GM18520 (cell line): ENCODE measurements around the gene PPP4C.

Experiments used
- ATAC-seq: cut with Tn5 transposase; IDR thresholded peaks from one replicate; pipeline ENCODE4 v1.9.1; 2021; ENCODE audit not compliant: unreplicated experiment

PPP4C gene

DNA sequence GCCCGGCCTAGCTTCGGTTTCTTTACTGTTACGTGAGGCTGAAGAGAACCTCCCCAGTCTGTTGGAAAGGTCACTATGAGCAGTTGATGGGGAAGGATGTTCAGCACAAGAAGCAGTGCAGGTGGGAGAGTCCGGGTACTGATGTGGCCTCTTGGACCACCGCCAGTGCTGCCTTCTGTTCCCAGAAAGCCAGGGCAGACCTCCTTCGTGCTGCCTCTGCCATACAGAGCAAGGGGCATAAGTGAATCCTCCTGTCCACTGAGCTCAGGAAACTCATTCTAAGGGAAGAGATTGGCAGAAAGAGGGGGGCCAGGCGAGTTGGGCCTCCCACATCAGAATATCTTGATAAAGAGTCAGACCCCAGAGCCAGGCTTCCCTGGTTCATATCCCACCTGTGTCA is 3.7 kb downstream of the PPP4C start:
- ATAC-seq: no peak

DNA sequence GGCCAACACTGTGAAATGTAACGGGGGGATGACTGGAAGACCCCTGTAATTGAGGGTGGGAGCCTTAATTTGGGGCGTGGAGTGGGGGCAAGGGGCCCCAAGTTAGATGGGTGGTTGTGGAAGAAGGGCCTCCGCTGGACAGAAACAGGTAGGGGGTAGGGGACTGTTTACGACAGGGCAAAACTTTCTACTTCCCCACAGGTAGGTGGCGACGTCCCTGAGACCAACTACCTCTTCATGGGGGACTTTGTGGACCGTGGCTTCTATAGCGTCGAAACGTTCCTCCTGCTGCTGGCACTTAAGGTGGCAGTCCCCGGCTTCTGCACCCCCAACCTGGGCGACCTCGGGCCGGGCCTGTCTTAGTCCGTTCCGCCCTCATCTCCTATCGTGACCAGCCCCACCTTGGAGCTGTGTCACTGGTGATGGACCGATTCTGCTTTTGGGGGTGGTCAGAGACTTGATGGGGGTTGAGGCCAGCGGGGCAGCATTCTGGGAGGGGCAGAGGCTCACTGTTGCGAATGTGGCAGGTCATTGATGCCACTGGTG is 6.8 kb downstream of the PPP4C start:
- ATAC-seq: no peak

DNA sequence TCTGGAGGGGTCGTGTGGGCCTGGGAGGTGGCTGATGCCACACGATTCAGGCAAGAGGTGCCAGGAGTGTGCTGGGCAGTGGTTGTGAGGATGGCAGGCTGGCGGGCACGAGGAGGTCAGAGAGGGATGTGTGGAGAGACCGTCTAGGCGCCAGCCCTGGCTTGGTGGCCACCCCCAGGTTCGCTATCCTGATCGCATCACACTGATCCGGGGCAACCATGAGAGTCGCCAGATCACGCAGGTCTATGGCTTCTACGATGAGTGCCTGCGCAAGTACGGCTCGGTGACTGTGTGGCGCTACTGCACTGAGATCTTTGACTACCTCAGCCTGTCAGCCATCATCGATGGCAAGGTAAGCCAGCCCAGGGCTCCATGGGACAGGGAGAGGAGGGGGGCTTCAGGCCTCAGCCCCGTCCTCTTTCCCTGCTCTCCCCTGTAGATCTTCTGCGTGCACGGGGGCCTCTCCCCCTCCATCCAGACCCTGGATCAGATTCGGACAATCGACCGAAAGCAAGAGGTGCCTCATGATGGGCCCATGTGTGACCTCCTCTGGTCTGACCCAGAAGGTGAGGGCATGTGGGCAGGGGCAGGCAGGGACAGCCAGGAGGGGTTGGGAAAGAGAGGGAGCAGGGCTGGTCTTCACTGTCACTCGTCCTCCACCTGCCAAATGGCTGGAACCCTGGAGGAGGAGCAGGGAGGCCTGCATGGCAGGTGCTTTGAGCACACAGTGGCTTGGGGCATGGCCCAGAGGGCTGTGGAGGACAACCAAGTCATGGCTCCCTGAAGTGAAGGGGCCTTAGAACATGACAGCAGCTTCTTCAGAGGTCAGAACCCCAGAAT is 7.6 kb downstream of the PPP4C start:
- ATAC-seq: no peak

DNA sequence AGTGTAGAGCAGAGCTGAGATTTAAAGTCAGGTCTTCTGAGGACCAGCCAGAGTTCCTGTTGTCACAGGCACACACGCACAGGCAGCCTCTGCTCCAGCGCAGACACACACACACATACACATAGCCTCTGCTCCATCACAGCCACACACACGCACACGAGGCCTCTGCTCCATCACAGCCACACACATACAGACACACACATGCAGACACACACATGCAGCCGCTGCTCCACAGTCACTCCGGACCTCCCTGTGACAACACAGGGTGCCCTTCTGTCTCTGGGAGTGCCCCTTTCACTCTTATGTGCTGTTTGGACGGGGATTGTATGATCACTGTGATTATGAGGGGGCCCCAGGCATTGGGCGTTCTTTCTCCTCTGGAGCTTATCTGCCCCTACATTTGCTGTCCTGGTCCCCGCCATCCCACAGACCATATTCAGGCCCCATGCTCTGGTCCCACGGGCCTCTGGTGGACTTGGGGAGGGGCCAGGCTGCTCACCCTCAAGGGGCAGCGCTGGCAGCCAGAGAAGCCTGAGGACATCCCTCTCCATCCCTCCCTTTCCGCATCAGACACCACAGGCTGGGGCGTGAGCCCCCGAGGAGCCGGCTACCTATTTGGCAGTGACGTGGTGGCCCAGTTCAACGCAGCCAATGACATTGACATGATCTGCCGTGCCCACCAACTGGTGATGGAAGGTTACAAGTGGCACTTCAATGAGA is 8.5 kb downstream of the PPP4C start:
- no peak for ATAC-seq

DNA sequence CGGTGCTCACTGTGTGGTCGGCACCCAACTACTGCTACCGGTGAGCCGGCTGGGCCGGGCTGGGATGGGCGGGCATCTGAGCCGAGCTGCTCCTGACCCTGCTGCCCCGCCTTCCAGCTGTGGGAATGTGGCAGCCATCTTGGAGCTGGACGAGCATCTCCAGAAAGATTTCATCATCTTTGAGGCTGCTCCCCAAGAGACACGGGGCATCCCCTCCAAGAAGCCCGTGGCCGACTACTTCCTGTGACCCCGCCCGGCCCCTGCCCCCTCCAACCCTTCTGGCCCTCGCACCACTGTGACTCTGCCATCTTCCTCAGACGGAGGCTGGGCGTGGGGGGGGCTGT is 9.0 kb downstream of the PPP4C start:
- no peak for ATAC-seq

DNA sequence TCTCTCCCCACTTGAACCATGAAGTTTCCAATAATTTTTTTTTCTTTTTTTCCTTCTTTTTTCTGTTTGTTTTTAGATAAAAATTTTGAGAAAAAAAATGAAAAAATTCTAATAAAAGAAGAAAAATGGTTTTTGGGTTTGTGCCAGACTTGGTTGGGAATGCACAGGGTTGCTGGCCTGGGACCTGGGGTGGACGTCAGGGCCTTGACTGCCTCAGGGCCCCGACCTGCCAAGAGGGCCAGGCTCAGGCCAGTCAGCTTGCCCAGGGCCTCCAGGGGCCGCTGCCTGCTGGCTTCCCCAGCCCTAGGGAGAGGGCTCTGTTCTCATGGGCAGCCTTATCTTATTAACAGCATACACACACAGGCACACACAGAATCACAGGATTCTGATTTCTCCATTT is 9.5 kb downstream of the PPP4C start:
- ATAC-seq: no peak

DNA sequence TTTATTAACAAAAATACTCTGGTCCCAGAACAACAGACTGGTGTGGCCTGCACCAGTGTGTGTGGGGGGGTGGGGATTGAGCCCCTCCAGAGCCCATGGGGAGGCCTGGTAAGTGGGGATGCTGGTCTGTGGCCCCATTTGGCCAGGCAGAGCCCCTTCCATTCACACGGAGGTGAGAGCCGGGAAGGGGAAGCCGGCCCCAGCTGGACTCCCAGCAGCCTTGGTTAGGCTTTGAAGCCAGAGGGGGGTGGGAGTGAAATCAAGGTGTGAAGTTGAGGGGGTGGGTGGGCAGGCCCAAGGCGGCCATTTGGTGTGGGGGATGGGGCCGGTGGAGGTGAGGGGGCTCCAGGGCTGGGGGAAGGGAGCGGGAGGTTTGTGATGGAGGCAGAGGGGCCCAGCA is 10.0 kb downstream of the PPP4C start:
- no peak for ATAC-seq

DNA sequence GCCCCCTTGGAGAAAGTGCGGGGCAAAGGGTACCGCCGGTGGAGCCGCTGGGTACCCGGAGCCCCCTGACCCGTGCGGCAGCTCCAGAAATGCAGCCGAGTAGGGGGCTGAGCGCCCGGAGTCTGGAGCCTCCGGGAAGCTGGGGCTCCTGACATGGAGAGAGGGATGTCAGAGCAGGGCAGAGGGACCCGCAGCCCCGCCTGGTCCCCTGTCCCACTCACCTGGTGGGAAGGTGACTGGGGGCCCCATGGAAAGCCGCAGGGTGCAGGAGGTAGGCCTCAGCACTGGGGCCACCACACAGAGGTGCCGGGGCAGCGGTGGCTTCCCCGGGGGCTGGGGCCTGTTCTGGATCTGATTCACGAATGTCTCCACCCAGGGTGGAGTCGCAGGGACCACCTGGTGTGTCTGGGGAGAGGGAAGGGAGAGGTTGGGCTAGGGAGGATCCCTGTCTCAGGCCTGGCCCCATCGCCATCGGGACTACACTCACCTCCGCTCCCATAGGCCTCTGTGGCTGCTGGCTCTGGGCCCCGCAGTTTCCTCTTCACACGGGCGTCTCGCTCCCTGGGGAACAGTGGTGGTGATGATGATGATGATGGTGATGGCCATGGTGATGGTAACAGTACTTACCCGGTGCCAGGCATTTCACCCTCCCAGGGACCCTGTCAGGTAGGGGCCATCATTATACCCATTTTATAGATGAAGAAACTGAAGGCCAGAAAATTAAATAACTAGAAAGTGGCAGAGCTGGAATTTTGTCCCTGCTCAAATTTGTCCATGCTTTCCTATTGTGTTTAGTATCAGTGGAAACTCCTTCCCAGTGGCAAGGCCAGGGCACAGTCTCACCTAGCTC is 10.7 kb downstream of the PPP4C start:
- ATAC-seq: no peak

DNA sequence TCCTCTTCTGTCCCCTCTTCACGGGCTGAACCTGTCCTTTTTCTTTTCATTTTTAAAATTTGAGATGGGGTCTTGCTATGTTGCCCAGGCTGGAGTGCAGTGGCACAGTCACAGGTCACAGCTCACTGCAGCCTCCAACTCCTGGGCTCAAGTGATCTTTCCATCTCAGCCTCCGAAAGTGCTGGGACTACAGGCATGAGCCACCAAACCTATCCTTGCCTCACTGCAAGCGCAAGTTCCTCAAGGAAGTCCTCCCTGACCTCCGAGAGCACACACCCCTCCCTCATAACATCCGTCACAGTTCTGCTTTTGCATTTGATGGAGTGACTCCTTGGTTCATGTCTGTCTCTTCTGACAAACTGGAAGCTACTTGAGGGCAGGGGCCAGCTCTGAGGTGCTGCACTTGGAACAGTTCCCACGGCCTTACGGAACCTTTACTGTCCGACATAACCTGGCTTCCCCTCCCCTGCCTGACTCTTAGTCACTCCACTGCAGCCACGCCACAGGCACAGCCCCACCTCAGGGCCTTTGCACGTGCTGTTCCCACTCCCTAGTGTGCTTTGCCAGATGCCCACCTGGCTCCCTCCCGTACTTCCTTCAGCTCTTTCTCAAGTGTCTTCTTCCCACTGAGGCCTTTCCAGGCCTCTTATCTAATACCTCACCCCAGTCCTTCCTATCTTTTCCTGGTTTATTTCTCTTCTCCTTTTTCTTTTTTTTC is 11.5 kb downstream of the PPP4C start:
- no peak for ATAC-seq

DNA sequence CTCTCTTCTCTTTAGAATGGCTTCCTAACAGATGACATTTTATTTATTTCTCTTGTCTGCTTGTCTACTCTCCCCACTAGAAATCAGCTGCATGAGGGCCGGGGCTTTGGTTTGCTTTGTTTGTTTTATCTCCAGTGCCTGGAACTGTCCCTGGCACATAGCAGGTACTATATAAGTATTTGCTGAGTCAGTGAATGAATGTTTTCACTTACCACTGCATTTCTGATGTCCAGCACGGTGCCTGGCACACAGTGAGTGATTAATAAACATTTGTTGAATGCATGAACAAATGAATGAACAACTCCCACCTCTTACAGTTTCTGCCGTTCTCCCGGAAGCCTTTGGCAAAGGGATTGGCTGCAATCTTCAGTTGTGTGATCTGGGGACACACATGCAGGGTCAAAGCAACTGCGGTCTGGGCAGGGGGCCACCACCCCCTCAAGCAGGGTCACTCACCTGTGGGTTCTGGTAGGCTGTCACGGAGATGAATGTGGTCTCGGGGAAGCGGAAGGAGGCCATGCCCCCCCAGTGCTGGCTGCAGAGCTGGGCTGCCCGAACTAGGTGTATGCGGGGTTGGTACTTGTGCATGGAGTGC is 12.5 kb downstream of the PPP4C start:
- ATAC-seq: no peak

DNA sequence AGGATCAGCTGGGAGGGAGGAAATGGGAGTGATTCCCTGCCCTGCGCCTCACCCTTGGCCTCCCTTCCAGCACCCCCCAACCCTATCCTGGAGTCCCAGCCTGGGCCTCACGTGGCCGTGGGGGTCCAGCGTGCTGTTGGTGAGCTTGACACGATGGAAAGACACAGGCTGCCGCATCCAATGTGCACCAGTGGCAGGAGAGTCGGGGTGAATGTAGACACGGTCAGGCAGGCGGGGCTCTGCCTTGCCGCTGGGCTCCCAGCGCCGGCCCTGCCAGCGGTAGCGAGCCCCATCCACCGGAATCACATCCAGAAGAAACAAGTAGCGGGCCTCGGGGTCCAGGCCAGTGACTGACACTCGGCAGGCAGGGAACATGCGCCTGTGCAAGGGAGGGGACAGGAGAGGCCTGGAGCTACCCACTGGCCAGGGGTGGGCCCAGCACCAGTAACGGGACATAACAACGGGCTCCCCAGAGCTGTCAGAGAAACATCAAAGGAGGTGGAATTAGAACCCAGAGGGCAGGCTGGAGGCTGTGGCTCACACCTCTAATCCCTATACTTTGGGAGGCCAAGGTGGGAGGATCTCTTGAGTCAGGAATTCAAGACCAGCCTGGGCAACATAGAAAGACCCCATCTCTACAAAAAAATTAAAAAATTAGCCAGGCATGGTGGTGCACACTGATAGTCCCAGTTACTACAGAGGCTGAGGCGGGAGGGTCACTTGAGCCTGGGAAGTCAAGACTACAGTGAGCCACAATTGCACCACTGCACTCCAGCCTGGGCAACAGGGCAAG is 13.2 kb downstream of the PPP4C start:
- ATAC-seq: no peak

DNA sequence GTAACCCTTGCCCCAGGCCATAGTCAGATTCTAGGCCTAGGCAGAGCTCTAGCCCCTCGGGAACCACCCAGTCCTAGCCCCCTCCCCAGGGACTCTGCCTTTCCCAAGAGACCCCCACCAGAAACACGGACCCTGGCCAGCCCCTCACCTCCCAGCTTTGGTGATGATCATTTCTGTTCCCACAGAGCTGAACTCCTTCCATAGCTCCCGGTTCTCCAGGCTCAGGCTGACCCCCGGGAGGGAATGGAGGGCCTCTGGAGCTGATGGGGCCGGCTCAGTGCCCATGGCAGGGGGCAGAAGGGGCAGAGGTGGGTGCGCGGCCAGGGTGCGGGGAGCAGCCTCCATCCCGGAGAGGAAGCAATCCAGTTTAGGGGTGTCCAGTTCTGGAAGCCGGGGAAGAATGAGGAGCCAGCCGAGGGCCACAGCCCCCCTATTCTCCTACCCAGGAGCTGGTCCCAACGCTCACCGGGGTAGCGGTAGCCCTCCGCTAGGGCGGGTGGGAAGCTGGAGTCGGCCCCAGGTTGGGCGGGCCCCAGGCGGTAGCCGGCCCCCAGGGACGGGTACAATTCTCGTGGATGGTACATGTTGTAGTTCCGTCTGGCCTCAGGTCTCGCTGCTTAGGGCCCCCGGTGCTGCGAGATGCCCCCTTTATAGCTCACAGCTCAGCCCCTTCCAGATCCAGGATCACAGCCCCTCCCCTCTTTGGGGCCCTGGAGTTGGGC is 15.0 kb downstream of the PPP4C start:
- no peak for ATAC-seq

DNA sequence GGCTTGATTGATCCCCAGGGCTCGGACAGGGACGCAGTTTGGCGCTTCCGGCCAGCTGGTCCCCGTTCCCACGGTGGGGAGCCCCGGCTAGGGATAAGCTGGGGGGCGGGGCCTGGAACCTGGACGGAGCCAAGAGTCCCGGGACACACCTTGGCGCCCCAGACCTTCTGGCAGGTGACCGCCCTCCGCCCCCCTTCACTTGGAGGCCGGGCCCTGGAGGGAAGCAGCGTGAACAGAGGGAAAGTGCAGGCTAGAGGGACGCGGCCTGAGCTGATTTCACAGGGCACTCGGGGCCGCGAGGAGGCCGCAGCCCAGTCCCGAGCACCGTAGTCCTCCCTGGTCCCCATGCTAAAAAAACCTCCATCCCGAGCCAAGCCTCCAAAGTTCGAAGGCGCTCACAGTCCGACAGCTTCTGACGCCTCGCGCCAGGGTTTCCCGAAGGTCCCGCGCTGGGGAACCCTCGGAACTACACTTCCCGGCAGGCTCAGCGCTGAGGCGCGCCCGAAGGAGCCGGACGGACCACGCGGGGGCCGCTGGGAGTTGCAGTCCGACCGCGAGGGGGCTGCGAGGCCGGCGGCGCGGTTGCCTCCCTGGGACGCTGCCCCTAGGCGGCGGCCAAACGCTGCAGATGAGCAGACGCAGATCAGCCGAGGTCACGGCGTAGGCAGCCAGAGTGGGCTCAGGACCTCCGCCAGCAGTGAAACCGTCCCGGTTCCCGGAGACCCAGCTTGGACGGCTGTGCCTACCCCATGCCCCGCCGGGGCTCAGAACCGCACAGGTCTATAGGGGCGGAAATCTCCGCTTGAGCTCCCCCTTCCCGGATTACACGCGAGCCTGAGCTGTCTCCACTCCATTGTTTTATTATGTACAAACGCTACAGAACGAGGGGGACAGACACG is 15.9 kb downstream of the PPP4C start, which contains the start of gene TBX6:
TSS of gene TBX6 (minus strand) at position 451 of the 899 bp plus-strand sequence. CDS start 731 bp downstream, outside the sequence.
- peak; percentile 62 for ATAC-seq

DNA sequence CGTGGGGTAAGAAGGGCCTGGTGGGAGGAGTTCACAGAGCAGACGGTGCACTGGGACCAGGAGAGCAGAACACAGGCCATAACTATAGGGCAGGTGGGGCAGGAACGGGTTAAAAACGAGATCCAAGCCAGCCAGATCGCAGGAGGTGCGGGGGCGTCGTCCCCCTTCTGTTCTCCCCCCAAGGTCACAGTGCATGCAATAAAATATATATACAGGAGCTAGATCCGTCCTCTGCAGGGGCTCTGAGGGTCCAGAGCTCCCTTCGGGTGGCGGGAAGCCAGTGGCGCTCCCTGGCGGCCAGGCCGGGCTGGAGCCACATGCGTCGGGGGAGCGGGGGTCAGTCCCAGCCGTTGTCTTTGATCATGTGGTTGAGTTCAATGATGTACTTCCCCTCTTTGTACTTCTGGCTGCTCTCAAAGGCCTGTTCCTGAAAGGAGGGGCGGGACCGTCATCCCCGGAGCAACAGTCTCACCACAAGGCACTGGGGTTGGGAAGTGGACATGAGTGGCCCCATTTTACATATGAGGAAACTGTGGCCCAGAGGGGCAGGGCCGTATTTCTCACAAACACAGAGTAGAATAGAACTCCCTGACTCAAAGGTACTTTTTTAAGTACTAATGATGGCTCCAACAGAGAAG is 16.7 kb downstream of the PPP4C start:
- ATAC-seq: peak; percentile 44

DNA sequence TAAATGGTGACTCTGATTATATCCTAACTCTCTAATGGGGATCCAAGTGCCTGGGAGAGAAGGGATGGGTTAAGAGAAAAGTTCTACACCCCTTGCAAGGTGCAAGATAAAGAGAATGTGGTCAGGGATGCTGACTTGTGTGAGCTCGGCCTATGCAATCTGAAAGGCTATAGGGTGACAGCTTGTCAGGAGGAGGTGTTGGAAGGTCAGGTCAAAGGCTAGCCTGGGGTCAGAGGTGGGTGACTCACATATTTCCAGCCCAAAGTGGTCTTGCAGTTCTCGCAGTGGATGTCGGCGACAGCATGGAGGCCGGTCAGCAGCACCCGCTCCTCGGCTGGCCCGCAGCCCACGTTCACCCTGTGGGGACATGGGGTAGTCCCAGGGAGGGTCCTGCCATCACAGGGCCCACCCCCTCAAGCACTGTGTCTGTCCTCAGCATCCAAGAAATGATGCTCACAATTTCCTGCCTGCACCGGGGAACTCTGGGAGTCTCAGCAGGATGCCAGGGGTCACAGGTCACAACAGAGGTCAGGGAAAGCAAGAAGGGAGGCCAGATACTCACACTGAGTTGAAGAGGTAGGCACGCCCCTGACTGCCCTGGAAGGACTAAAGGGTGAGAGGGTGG is 18.9 kb downstream of the PPP4C start:
- no peak for ATAC-seq

DNA sequence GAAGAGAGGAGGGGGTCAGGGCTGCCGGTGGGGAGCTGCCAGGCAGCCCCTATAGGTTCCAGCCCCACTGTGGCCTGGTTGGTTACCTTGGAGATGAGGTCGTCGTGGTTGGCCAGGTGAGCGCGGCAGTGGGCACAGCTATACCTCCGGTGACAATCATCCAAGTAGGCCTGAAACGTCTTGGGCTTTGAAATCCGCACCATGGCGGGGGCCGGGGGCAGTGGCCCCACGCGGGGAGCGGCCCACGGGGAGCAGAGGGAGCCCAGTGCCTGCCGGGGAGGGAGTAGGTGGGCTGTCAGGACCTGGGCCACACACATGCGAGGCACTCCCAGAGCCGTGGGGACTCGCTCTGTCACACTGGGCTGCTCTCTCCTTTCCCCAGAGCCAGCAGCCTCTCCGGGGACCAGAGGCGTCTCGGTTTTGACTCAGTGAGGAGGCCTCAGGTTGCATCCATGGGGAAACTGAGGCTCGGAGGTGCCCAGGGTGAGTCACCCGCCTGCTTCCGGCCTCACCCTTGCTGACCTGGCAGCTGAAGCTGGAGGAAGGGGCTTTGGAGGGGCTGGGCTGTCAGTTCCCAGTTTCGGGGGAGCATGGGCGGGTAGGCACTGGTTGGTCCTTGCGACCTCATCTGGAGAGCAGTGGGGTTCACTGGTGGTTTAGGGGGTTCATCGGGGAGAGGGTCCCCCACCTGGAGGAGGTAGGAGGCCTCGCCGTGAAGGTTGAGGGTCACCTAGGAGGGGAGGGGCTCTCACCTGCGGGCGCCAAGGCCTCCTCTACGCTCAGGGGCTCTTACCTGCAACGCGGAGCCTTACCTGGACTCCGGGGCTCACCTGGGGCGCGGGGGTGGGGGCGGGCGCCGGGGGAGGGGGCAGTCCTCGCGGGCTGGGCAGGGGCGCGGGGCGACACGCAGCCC is 19.6 kb downstream of the PPP4C start:
- no peak for ATAC-seq
